Endodermal cell (in vitro differentiated cells): ENCODE data around the gene ZNF566. TPM values are rescaled to one million over a fixed set of nuclear protein-coding genes. Genes with fewer than 3 reads are reported as not detected.

Experiments used
- DNase-seq: peaks from one replicate; pipeline ENCODE4 v3.0.0-alpha.2; 2017
- H3K27ac ChIP-seq: 2 replicates; pipeline ENCODE4 v1.5.1; 2013; ENCODE audit warnings: mild to moderate bottlenecking, low read depth, low read length, moderate library complexity
- H3K27me3 ChIP-seq: 2 replicates; pipeline ENCODE4 v1.6.1; 2013; ENCODE audit warnings: mild to moderate bottlenecking, low read length, moderate library complexity; ENCODE audit not compliant: insufficient read depth, control insufficient read depth, poor library complexity, severe bottlenecking
- H3K36me3 ChIP-seq: 2 replicates; pipeline ENCODE4 v1.7.0; 2013; ENCODE audit warnings: mild to moderate bottlenecking, low read length, moderate library complexity; ENCODE audit not compliant: control insufficient read depth, insufficient read depth
- H3K4me1 ChIP-seq: one replicate; pipeline ENCODE4 v1.7.0; 2013; ENCODE audit warnings: low read length; ENCODE audit not compliant: control insufficient read depth, insufficient read depth
- H3K4me3 ChIP-seq: 2 replicates; pipeline ENCODE4 v1.5.1; 2013; ENCODE audit warnings: mild to moderate bottlenecking, low read length, moderate library complexity
- H3K9ac ChIP-seq: 2 replicates; pipeline ENCODE4 v1.6.1; 2013; ENCODE audit warnings: mild to moderate bottlenecking, low read length, moderate library complexity; ENCODE audit not compliant: poor library complexity, severe bottlenecking; ENCODE audit errors: extremely low read depth
- H3K9me3 ChIP-seq: 2 replicates; pipeline ENCODE4 v1.6.1; 2013; ENCODE audit warnings: mild to moderate bottlenecking, low read length, moderate library complexity; ENCODE audit not compliant: control insufficient read depth
- H3K27ac Mint-ChIP-seq: 2 replicates; pipeline ENCODE4 v1.8.0; 2020; ENCODE audit warnings: mixed read lengths
- H3K27me3 Mint-ChIP-seq: 2 replicates; pipeline ENCODE4 v1.8.0; 2021; ENCODE audit warnings: mild to moderate bottlenecking, mixed read lengths; ENCODE audit not compliant: insufficient read depth
- H3K36me3 Mint-ChIP-seq: 2 replicates; pipeline ENCODE4 v1.8.0; 2020; ENCODE audit warnings: low read depth, mixed read lengths
- H3K4me1 Mint-ChIP-seq: 2 replicates; pipeline ENCODE4 v1.8.0; 2020; ENCODE audit warnings: mixed read lengths
- H3K4me3 Mint-ChIP-seq: 2 replicates; pipeline ENCODE4 v1.8.0; 2020; ENCODE audit warnings: mild to moderate bottlenecking, moderate library complexity, mixed read lengths
- H3K9me3 Mint-ChIP-seq: 2 replicates; pipeline ENCODE4 v1.8.0; 2020; ENCODE audit warnings: mild to moderate bottlenecking, mixed read lengths
- WGBS, 2 experiments: methylation state at CpG; one replicate each; pipeline versions ENCODE4 v1.1.5 to v1.1.7; 2013; ENCODE audit warnings: missing lambda C conversion rate in 2 of 2, mixed read lengths in 1 of 2; ENCODE audit not compliant: insufficient coverage in 1 of 2, insufficient read length in 1 of 2; 5-methylcytosine and 5-hydroxymethylcytosine counted together
- total RNA-seq, 2 donors: library from RNA; stranded (reverse); fragmentation: NEBNext Ultra II Directional in 1 of 2; extraction: Animal tissue kit (Norgen Biotek cat#: 25700) in 1 of 2; gene quantifications; 2 replicates in 1 of 2; 3 replicates in 1 of 2; pipeline ENCODE4 v1.2.1, GENCODE V29; 2021
- TF ChIP-seq, protein P1 (sequence below): fragments of 200-600 bp; sonication (generic); conservative IDR thresholded peaks from 2 replicates; pipeline ENCODE4 v1.5.0; 2021; ENCODE audit warnings: antibody characterized with exemption, mild to moderate bottlenecking

Gene ZNF566
- total RNA-seq, 2 donors from 2014 or later = 10.8 to 13.2 TPM

- H3K4me3 ChIP-seq = peak overlapping the region; percentile 100
- H3K9me3 Mint-ChIP-seq = peaks cover 62% of the 10 kb centered on the region
Observed at GRCh38 chr19:36526581-36526980, 37.2 kb upstream of the ZNF566 start.

GRCh38 chr19:36524617-36525016, 35.3 kb upstream of the ZNF566 start:
- no peaks in the 10 kb centered on the region for H3K27me3 ChIP-seq
- H3K27me3 Mint-ChIP-seq = no peaks in the 10 kb centered on the region
- WGBS, 2 experiments = 93 to 100% methylated on average over 2 to 4 of the region's 4 CpGs
- peaks cover 15% of the 10 kb centered on the region for H3K4me1 Mint-ChIP-seq
- H3K4me3 ChIP-seq = peak overlapping the region; percentile 100
- no peak for DNase-seq
- peaks cover 3% of the 10 kb centered on the region for H3K4me1 ChIP-seq
- no peak overlapping the region for H3K27ac Mint-ChIP-seq
- H3K27ac ChIP-seq = no peak overlapping the region
- no peak overlapping the region for H3K9ac ChIP-seq
- H3K9me3 ChIP-seq = peaks cover 71% of the 10 kb centered on the region
- H3K36me3 ChIP-seq = peaks cover 70% of the 10 kb centered on the region
- peaks cover 66% of the 10 kb centered on the region for H3K36me3 Mint-ChIP-seq
- TF ChIP-seq, protein P1, sequence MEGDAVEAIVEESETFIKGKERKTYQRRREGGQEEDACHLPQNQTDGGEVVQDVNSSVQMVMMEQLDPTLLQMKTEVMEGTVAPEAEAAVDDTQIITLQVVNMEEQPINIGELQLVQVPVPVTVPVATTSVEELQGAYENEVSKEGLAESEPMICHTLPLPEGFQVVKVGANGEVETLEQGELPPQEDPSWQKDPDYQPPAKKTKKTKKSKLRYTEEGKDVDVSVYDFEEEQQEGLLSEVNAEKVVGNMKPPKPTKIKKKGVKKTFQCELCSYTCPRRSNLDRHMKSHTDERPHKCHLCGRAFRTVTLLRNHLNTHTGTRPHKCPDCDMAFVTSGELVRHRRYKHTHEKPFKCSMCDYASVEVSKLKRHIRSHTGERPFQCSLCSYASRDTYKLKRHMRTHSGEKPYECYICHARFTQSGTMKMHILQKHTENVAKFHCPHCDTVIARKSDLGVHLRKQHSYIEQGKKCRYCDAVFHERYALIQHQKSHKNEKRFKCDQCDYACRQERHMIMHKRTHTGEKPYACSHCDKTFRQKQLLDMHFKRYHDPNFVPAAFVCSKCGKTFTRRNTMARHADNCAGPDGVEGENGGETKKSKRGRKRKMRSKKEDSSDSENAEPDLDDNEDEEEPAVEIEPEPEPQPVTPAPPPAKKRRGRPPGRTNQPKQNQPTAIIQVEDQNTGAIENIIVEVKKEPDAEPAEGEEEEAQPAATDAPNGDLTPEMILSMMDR = no peak
- H3K4me3 Mint-ChIP-seq = no peak overlapping the region
- H3K9me3 Mint-ChIP-seq = peaks cover 71% of the 10 kb centered on the region

More at GRCh38 chr19:36526581-36526980, 37.2 kb upstream of the ZNF566 start:
- Mint-ChIP-seq H3K4me3 (peak overlapping the region; percentile 98), H3K27ac (peak overlapping the region; percentile 85), H3K4me1 (peaks cover 15% of the 10 kb centered on the region), H3K27me3 (no peaks in the 10 kb centered on the region), H3K36me3 (peaks cover 52% of the 10 kb centered on the region)
- Histone ChIP-seq H3K27me3 (no peaks in the 10 kb centered on the region), H3K36me3 (peaks cover 50% of the 10 kb centered on the region), H3K9me3 (peaks cover 66% of the 10 kb centered on the region), H3K27ac (no peak overlapping the region), H3K4me1 (peaks cover 3% of the 10 kb centered on the region), H3K9ac (peak overlapping the region; percentile 98)
- no peak for DNase-seq
- WGBS, 2 experiments = 100% methylated on average over 2 to 4 of the region's 5 CpGs
- TF ChIP-seq, protein P1 = no peak

DNA sequence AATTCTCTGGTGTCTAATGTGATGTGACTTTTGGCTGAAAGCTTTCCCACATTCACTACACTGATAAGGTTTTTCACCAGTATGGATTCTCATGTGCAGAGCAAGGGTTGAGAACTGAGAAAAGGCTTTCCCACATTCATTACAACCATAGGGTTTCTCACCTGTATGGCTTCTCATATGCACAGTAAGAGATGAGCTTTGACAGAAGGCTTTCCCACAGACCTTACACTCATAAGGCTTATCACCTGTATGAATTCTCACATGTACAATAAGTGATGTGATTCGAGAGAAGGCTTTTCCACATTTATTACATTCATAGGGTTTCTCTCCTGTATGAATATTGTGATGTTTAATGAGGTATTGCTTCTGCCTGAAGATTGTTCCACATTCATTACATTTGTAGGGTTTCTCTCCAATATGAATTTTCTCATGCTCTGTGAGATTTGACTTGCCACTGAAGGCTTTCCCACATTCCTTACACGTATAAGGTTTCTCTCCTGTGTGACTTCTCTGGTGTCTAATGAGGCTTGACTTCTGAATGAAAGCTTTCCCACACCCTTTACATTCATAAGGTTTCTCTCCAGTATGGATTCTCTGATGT, 24.8 kb upstream of the ZNF566 start:
- H3K36me3 ChIP-seq = peaks cover 89% of the 10 kb centered on the region
- TF ChIP-seq, protein P1 = no peak
- 92% methylated on average over 1 of the region's 2 CpGs; no CpG with 5 or more reads in 1 of the 2 experiments for WGBS, 2 experiments
- peaks cover 81% of the 10 kb centered on the region for H3K36me3 Mint-ChIP-seq
- no peak overlapping the region for H3K27ac Mint-ChIP-seq
- H3K4me3 Mint-ChIP-seq = no peak overlapping the region
- H3K4me3 ChIP-seq = peak overlapping the region; percentile 78
- H3K27ac ChIP-seq = no peak overlapping the region
- H3K27me3 Mint-ChIP-seq = no peaks in the 10 kb centered on the region
- H3K9ac ChIP-seq = no peak overlapping the region
- no peak for DNase-seq
- H3K4me1 Mint-ChIP-seq = no peaks in the 10 kb centered on the region
- peaks cover 99% of the 10 kb centered on the region for H3K9me3 Mint-ChIP-seq
- no peaks in the 10 kb centered on the region for H3K4me1 ChIP-seq
- no peaks in the 10 kb centered on the region for H3K27me3 ChIP-seq
- peaks cover 99% of the 10 kb centered on the region for H3K9me3 ChIP-seq
